22Rv1 (cell line): Measurements from ENCODE around the gene IRS1.
A peak's percentile ranks its signal among the peaks of the same experiment; 100 is the strongest.

Source experiments
- H3K27ac ChIP-seq: fragments of 450-650 bp; 2 replicates; pipeline ENCODE4 v1.5.1; 2017
- ZFX ChIP-seq: fragments of 450-650 bp; IDR thresholded peaks from 2 replicates; pipeline ENCODE4 v1.6.1; 2017; ENCODE audit warnings: antibody characterized with exemption, borderline replicate concordance
- TF ChIP-seq, protein P1 (sequence below): fragments of 450-650 bp; IDR thresholded peaks from 2 replicates; pipeline ENCODE4 v1.5.1; 2017; ENCODE audit warnings: mild to moderate bottlenecking

Gene IRS1

DNA sequence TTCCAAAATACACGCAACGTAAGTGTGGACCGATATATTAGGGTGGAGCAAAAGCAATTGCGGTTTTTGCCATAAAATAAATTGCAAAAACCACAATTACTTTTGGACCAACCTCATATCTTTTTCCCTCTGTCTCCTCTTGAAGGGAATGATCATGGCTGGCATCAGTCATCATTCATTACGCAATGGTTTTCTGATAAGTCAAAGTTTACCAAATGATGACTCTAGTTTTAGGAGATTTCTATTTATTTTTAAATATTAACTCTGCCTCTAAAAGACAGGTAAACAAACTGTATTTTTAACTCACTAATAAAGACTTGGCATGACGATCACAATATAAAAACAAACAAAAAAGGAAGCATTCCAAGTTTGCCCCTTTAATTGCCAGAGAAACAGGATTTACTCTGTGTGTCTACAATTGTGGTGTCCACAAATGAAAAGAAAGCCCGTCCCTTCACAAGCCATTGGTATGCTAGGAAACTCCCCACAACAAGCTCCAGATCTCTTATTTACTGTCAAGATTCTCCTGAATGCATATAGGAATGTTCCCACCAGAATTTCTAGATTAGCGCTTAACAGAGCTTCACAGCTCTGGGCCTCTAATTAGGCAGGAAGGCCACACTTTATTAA is 61.3 kb downstream of the IRS1 start:
- peak overlapping the region; percentile 98 for H3K27ac ChIP-seq

DNA sequence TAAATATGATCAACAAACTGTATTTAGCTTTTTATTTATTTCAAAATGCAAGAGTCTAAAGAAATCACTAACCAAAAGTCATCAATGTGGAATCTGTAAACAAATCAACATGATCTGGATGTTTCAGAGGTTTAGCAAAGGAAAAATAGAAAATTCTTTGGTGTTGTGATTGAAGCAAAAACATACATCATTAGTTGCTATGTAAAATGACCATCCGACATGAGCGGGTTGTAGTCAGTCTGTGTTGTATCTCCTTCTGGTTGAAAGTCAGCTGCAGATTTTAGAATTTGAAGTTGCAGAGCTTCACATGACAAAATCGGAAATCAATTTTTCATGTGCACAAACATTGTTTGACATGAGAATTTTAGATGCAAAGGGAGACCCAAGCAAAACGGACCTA is 63.2 kb downstream of the IRS1 start:
- TF ChIP-seq ZFX, result no peak
- TF ChIP-seq, protein P1, sequence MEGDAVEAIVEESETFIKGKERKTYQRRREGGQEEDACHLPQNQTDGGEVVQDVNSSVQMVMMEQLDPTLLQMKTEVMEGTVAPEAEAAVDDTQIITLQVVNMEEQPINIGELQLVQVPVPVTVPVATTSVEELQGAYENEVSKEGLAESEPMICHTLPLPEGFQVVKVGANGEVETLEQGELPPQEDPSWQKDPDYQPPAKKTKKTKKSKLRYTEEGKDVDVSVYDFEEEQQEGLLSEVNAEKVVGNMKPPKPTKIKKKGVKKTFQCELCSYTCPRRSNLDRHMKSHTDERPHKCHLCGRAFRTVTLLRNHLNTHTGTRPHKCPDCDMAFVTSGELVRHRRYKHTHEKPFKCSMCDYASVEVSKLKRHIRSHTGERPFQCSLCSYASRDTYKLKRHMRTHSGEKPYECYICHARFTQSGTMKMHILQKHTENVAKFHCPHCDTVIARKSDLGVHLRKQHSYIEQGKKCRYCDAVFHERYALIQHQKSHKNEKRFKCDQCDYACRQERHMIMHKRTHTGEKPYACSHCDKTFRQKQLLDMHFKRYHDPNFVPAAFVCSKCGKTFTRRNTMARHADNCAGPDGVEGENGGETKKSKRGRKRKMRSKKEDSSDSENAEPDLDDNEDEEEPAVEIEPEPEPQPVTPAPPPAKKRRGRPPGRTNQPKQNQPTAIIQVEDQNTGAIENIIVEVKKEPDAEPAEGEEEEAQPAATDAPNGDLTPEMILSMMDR, result no peak
- peak overlapping the region; percentile 98 for H3K27ac ChIP-seq

More for the DNA sequence above, 61.3 kb downstream of the IRS1 start:
- TF ChIP-seq ZFX, result no peak
- TF ChIP-seq, protein P1, result no peak

DNA sequence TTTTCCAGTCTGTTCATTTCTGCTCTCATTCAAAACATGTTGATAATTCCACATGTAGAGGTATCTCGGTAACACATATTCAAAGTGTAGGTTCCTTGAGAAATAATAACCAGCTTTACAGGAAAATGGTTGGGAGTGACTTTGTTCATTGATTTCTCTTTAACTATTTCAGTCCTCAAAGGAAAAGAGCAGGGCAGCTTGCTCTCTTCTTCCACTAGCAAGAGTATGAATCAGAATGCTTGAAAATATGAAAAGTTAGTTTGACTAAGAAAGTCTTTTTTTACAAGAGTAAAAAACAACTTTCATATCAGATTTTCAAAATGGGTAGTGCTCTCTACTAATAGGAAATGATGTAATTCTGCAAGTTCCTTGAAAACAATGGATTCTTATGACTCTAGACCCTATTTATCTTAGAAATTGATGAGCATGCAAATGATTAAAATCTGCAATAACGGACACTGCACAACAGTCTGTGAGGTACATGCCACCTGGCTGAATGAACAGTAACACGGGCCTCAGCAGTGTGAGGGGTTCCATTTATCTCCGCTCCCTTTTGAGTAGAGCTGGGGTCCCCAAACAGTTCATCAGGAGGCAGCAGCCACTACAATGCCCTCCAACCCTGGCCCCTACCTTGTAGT is 65.6 kb downstream of the IRS1 start:
- TF ChIP-seq ZFX, result no peak
- TF ChIP-seq, protein P1, result no peak
- peak overlapping the region; percentile 98 for H3K27ac ChIP-seq

DNA sequence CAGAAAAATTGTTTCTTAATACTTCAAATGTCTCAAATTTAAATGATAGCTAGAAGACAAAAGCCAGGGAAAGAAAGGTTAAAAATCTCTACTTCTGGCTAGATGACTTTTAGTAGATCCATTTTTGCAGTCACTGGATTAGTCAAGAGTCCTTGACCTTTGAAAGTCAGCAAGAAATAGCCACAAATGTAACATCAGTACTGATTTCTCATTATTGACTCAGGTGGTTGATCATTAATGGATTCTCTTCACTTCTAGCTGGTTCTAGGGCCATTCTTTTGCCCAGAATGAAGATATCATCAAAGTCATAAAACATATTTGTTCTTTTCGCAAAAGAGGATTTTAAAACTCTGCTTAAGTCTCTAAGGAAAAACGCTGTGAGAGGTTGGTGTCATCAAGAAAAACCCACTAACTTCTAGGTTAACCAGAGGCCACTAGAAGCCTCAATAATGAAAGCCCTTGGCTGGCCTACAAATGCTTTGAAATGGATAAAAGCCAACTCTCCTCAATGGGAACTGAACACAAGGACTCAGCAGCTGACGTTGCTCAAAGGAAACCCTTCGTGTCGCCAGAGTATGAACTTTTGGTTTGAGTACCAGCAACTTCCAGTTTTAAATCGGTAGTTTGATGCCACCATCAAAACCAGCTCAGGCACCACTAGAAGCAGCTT is 66.3 kb downstream of the IRS1 start:
- TF ChIP-seq, protein P1, result no peak
- peak overlapping the region; percentile 98 for H3K27ac ChIP-seq

DNA sequence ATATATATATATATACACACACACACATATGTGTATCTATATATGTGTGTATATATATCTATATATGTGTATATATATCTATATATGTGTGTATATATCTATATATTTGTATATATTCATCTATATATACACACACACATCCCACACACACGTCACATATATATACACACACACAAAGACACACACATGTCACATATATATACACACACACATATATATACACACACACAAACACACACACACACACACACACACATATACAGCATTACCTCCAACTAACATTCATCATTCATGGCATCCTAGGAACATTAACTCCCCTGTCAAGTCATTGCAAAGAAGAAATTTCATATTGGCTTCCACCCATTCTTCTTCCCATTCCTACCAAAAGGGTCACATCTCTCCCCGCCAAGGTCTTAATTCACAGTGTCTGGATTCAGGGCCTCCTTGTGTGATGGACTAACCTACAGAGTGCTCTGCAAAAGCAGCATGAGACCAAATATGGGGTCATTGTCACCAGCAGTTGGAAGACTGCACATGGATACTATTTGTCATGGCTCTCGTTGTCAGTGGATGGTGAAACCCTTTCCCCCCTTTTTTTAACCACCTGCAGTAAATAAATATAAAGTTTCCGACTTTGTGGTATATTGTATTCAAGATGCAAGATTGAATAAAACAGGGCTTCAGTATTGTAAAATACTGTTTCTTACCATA is 67.0 kb downstream of the IRS1 start:
- TF ChIP-seq ZFX, result no peak
- TF ChIP-seq, protein P1, result no peak
- H3K27ac ChIP-seq, result peak overlapping the region; percentile 98

DNA sequence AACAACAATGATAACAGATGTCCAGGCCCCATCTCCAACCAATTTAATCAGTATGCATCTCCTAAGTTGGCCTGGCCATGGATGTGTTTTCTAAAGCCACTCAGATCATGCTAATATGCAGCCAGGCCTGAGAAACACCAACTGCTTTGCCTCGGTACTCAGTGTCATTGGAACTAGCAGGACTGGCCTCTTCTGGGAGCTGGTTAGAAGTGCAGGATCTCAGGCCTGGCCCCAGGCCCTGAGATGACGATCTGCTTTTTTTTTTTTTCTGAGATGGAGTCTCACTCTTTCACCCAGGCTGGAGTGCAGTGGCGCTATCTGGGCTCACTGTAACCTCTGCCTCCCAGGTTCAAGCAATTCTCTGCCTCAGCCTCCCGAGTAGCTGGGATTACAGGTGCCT is 69.1 kb downstream of the IRS1 start:
- H3K27ac ChIP-seq, result peak overlapping the region; percentile 98

More for the DNA sequence above, 69.1 kb downstream of the IRS1 start:
- TF ChIP-seq ZFX, result no peak
- TF ChIP-seq, protein P1, result 0 out of 2 replicates have a peak, but pooled peaks have one; percentile 16
